Measurements from ENCODE around the gene SPAG16. TPM values are rescaled to one million over a fixed set of nuclear protein-coding genes. Genes with fewer than 3 reads are reported as not detected.
A peak's percentile ranks its signal among the peaks of the same experiment; 100 is the strongest.
"Not testable (repeated sequence)": the region's sequence is repeated elsewhere in the genome, so short reads cannot be mapped to it uniquely, and the experiment has no call there.

The SPAG16 gene
- polyA plus RNA-seq, 2 of the 4 experiments (the other 2 are of a cell fraction): 19.1 to 27.6 TPM

GRCh38 chr2:213376644-213377043 is 92.4 kb downstream of the SPAG16 start:
- DNase-seq (ENCODE audit: low read depth in 1 of 2, low spot score in 1 of 2): no peak
- no peak overlapping the region for H3K27ac ChIP-seq
- no peak overlapping the region for H3K4me3 ChIP-seq
- no peak for TF ChIP-seq USF2 (IDR thresholded peaks at IDR 0.05)
- peak; percentile 55 for TF ChIP-seq MAFK (IDR thresholded peaks at IDR 0.05; ENCODE audit: partially characterized antibody)
- TF ChIP-seq REST (IDR thresholded peaks at IDR 0.05): no peak
- TF ChIP-seq JUNB (IDR thresholded peaks at IDR 0.05): no peak
- TF ChIP-seq HMGXB4 (CRISPR knock-in tag; IDR thresholded peaks at IDR 0.05; ENCODE audit: borderline replicate concordance): no peak
- no peaks in the 10 kb centered on the region for H3K9me3 ChIP-seq
- no peak for FAIRE-seq
- ChIA-PET POLR2A (no interaction called here), CTCF (no interaction called here)
- H3K4me1 ChIP-seq: no peaks in the 10 kb centered on the region
- no peak for ATAC-seq
- 51% methylated on average over 1 of the region's 1 CpG for WGBS (ENCODE audit: missing lambda C conversion rate)
- no peak overlapping the region for H3K4me2 ChIP-seq

GRCh38 chr2:213407027-213407426 is 122.8 kb downstream of the SPAG16 start:
- CTCF ChIA-PET; DNase-seq (ENCODE audit: low read depth in 1 of 2, low spot score in 1 of 2); ATAC-seq; H3K27ac ChIP-seq; FAIRE-seq; POLR2A ChIA-PET; H3K4me2 ChIP-seq; H3K4me3 ChIP-seq; H3K4me1 ChIP-seq; H3K9me3 ChIP-seq: not testable (repeated sequence)
- WGBS (ENCODE audit: missing lambda C conversion rate): 64% methylated on average over 9 of the region's 9 CpGs

- H3K4me3 ChIP-seq; POLR2A ChIA-PET; ATAC-seq; H3K4me2 ChIP-seq; H3K27ac ChIP-seq; FAIRE-seq; H3K4me1 ChIP-seq; DNase-seq (ENCODE audit: low read depth in 1 of 2, low spot score in 1 of 2); H3K9me3 ChIP-seq: not testable (repeated sequence)
- CTCF ChIA-PET: interaction anchor here (0.6 kb wide), 1 partner anchor 1841 kb away, joined by 3 read pairs; no protein-coding TSS in a partner anchor
- WGBS (ENCODE audit: missing lambda C conversion rate): 52% methylated on average over 6 of the region's 6 CpGs
Observed at GRCh38 chr2:213408426-213409070, 124.3 kb downstream of the SPAG16 start.

GRCh38 chr2:213410687-213411086 is 126.4 kb downstream of the SPAG16 start:
- POLR2A ChIA-PET; H3K4me2 ChIP-seq; H3K27ac ChIP-seq; FAIRE-seq; H3K9me3 ChIP-seq; CTCF ChIA-PET; DNase-seq (ENCODE audit: low read depth in 1 of 2, low spot score in 1 of 2); H3K4me1 ChIP-seq; H3K4me3 ChIP-seq; ATAC-seq: not testable (repeated sequence)
- WGBS (ENCODE audit: missing lambda C conversion rate): 82% methylated on average over 9 of the region's 9 CpGs

- ChIA-PET CTCF (no interaction called here), POLR2A (no interaction called here)
- DNase-seq (ENCODE audit: low read depth in 1 of 2, low spot score in 1 of 2) (peak in 1 of 2 experiments; percentile 24), ATAC-seq (no peak), FAIRE-seq (no peak)
- Histone ChIP-seq H3K4me1 (no peaks in the 10 kb centered on the region), H3K4me2 (no peak overlapping the region), H3K27ac (no peak overlapping the region), H3K9me3 (no peaks in the 10 kb centered on the region), H3K4me3 (no peak overlapping the region)
- WGBS (ENCODE audit: missing lambda C conversion rate): 40% methylated on average over 10 of the region's 10 CpGs
- TF ChIP-seq NR3C1 (IDR thresholded peaks at IDR 0.05): no peak
- no peak for TF ChIP-seq CHD4 (IDR thresholded peaks at IDR 0.05; ENCODE audit: borderline replicate concordance)
- no peak for TF ChIP-seq CTCF (IDR thresholded peaks at IDR 0.05)
- no peak for TF ChIP-seq KDM5A (IDR thresholded peaks at IDR 0.05)
- no peak for TF ChIP-seq HOXB5 (CRISPR knock-in tag; IDR thresholded peaks at IDR 0.05)
- TF ChIP-seq ZSCAN20 (CRISPR knock-in tag; IDR thresholded peaks at IDR 0.05): no peak
- TF ChIP-seq HEYL (CRISPR knock-in tag; IDR thresholded peaks at IDR 0.05): no peak
- TF ChIP-seq FOXS1 (CRISPR knock-in tag; IDR thresholded peaks at IDR 0.05): no peak
- TF ChIP-seq JUN (IDR thresholded peaks at IDR 0.05): no peak
- no peak for TF ChIP-seq ZC3H11A (IDR thresholded peaks at IDR 0.05)
Observed at GRCh38 chr2:213411582-213412289, 127.5 kb downstream of the SPAG16 start.

Measured in A549 (cell line).